Natural killer cell treated with Interleukin-12 subunit alpha and Interleukin-12 subunit beta and Interleukin-15 and Interleukin-18, amount 100 ng/mL, for 72 hours (primary cell): ENCODE data around the gene CD69. TPM values are rescaled to one million over a fixed set of nuclear protein-coding genes. Genes with fewer than 3 reads are reported as not detected.

Experiments used
- ATAC-seq, 2 donors: fragments of 150-1000 bp; cut with Tn5 transposase in 1 of 2; sonication (Bioruptor Pico), chemical (Tn5 transposase) in 1 of 2; 2 replicates each; pipeline ENCODE4 v1.10.0; 2021
- DNase-seq: peaks from one replicate; pipeline ENCODE4 v3.0.0; 2022; ENCODE audit warnings: low spot score
- H3K27ac Mint-ChIP-seq, 2 donors: 1 replicate in 1 of 2; 2 replicates in 1 of 2; pipeline ENCODE4 v1.8.0; 2022; ENCODE audit warnings: mixed read lengths in 2 of 2, mild to moderate bottlenecking in 1 of 2, moderate library complexity in 1 of 2
- H3K27me3 Mint-ChIP-seq, 2 donors: 1 replicate in 1 of 2; 2 replicates in 1 of 2; pipeline ENCODE4 v1.8.0; 2022; ENCODE audit warnings: mixed read lengths in 2 of 2
- H3K36me3 Mint-ChIP-seq: one replicate; pipeline ENCODE4 v1.8.0; 2022; ENCODE audit warnings: mixed read lengths
- H3K4me1 Mint-ChIP-seq, 2 donors: 1 replicate in 1 of 2; 2 replicates in 1 of 2; pipeline ENCODE4 v1.8.0; 2022; ENCODE audit warnings: low read depth in 2 of 2, mixed read lengths in 2 of 2, mild to moderate bottlenecking in 1 of 2
- H3K4me3 Mint-ChIP-seq: one replicate; pipeline ENCODE4 v1.8.0; 2022; ENCODE audit warnings: mixed read lengths
- H3K9me3 Mint-ChIP-seq: 2 replicates; pipeline ENCODE4 v1.8.0; 2022; ENCODE audit warnings: mixed read lengths
- total RNA-seq, 2 donors: library from RNA; stranded (reverse); gene quantifications; one replicate each; pipeline ENCODE4 v1.2.3, GENCODE V29; 2022

The CD69 gene
- total RNA-seq, 2 donors from 2014 or later: 53.6 to 55.6 TPM

DNA sequence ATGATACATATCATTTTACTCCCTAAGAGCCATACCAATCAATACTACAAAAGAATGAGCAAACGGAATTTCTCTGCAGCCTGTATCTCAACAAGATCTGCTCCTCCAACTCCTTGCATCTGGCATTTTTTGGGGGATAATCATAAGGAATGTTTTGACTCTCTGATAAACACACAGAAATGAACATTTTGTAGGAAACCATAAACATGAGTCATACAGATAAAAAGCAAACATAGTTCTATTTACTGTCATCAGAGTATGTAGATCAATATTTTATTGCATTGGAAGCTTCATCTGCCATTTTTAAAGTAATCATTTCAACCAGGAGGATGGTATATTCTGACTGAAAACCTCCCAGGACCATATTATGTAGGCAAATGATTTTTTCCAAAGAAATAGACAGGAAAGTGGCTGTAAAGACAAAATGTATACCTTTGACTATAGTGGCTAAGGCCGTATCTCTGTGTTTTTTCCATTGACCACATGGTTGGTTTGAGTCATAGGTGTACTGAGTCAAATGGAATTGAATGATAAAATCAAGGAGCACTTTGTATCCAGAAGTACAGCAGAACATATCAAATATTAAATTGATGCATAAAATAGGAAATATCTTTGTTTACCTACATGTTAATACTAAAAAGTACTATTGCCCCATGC lies 32.4 kb upstream of the CD69 start:
- DNase-seq (no peak), ATAC-seq (peak; percentile 34 to 66)
- Mint-ChIP-seq H3K27ac (peak overlapping the region; percentile 94 to 95), H3K36me3 (peaks cover 10% of the 10 kb centered on the region), H3K9me3 (peaks cover 3% of the 10 kb centered on the region), H3K4me3 (peak overlapping the region; percentile 90), H3K27me3 (no peaks in the 10 kb centered on the region), H3K4me1 (peaks cover 40 to 63% of the 10 kb centered on the region in 2 donors)

DNA sequence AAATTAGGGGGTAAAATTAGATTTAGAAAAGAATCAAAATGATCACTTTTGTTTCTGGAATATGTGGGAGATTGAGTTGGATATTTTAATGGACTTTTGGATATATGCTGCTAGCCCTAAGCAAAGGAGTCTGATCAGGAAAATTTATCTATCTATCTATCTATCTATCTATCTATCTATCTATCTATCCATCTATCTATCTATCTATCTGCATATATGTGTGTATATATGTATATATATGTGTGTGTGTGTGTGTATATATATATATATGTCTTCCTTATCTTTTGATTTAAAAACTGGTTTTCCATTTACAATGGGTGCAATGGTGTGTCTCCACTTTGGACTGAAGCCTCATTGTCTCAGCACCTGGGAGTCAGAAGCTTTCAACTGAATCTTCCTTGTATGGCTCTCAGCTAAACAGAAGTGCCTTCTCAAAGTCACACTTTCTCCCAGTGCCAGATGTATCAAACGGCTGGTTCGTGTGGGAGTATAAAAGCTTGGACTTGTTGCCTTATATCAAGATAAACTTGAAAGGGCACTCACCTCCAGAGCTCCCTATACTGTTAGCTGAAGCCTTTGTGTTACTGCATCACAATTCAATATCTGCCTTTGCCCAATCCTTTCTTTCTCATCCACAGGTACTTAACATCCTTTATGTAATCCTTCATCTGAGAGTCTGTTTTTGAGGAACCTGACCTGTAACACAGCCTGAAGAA lies 31.6 kb upstream of the CD69 start:
- peak overlapping the region; percentile 90 for H3K4me3 Mint-ChIP-seq
- peak overlapping the region; percentile 94 to 95 for H3K27ac Mint-ChIP-seq
- ATAC-seq: no peak
- no peak for DNase-seq
- H3K36me3 Mint-ChIP-seq: peaks cover 10% of the 10 kb centered on the region
- H3K4me1 Mint-ChIP-seq: peaks cover 41 to 68% of the 10 kb centered on the region in 2 donors
- H3K9me3 Mint-ChIP-seq: peaks cover 3% of the 10 kb centered on the region
- no peaks in the 10 kb centered on the region for H3K27me3 Mint-ChIP-seq

DNA sequence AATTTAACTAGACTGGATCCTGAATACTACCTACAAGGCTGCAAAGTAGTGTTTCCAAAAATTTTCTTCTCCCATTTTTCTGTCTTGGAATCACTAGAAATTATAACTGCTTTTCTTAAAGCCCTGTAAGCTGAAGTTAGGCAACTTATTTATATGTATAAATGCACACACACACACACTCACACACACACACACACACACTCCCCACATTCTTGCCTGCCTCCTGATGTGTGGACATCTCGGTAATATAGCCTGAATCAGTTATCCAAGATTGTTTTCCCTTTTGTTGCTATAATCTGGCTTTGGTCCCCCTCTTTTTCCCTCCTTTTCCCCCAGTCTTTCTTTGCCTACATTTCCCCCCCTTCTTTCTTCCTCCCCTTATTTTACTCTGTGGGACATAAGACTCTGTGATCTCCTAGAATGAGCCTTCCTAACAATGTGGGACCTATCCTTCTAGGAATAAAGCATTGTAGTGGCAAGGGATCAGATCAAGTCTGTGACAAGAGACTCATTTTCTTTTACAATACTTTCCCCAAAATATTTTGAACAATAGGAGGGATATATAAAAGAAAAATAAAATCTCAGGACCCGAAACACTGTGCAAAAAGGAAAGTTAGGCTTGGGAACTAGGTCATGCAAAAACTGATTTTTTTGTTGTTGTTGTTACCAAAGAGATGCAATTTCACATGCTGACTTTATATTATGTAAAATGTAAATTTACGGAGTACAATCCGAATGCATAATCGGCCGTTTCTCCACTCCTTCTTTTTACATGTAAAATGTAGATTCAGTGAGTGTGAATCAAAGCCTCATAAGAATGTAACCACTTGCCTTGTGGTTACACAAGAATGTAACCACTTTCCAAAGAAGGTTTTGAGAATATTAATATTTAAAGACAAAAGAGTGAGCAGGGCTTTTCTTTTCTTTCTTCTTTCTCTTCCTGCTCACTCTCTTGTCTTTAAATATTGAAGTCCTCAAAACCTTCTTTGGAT lies 26.3 kb upstream of the CD69 start:
- H3K36me3 Mint-ChIP-seq: peaks cover 6% of the 10 kb centered on the region
- peaks cover 6 to 24% of the 10 kb centered on the region in 2 donors for H3K4me1 Mint-ChIP-seq
- peak overlapping the region; percentile 83 for H3K4me3 Mint-ChIP-seq
- H3K27ac Mint-ChIP-seq: peak overlapping the region; percentile 64 to 82
- H3K27me3 Mint-ChIP-seq: no peaks in the 10 kb centered on the region
- ATAC-seq (no peak), DNase-seq (no peak)
- H3K9me3 Mint-ChIP-seq: peaks cover 3% of the 10 kb centered on the region

DNA sequence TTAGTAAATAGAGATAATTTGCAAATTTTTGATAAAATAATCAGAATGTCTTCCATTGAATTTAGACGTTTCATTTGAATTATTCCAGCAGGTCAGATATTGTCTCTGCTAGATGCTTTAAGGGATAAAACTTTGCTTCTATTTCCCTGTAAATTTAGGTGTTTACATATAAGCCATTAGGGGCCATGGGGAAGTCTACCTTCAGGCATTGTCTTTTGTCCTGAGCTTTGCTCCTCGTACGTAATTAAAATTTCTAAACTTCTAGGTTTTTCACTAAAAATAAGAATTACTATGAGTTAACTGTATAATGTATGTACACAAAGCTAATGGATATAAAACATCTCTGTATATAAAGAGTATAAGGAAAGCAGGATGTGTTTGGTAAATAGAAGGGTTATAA lies 24.1 kb upstream of the CD69 start:
- Mint-ChIP-seq H3K36me3 (no peaks in the 10 kb centered on the region), H3K4me3 (no peak overlapping the region), H3K4me1 (peaks cover 8 to 16% of the 10 kb centered on the region in 2 donors), H3K27ac (no peak overlapping the region), H3K9me3 (no peaks in the 10 kb centered on the region), H3K27me3 (no peaks in the 10 kb centered on the region)
- DNase-seq: no peak
- no peak for ATAC-seq

- Mint-ChIP-seq H3K4me1 (peaks cover 8 to 16% of the 10 kb centered on the region in 2 donors), H3K36me3 (no peaks in the 10 kb centered on the region), H3K9me3 (no peaks in the 10 kb centered on the region), H3K27me3 (no peaks in the 10 kb centered on the region), H3K4me3 (no peak overlapping the region), H3K27ac (no peak overlapping the region)
- ATAC-seq (no peak), DNase-seq (no peak)
These were observed 23.6 kb upstream of the CD69 start for GRCh38 chr12:9784326-9784725.

DNA sequence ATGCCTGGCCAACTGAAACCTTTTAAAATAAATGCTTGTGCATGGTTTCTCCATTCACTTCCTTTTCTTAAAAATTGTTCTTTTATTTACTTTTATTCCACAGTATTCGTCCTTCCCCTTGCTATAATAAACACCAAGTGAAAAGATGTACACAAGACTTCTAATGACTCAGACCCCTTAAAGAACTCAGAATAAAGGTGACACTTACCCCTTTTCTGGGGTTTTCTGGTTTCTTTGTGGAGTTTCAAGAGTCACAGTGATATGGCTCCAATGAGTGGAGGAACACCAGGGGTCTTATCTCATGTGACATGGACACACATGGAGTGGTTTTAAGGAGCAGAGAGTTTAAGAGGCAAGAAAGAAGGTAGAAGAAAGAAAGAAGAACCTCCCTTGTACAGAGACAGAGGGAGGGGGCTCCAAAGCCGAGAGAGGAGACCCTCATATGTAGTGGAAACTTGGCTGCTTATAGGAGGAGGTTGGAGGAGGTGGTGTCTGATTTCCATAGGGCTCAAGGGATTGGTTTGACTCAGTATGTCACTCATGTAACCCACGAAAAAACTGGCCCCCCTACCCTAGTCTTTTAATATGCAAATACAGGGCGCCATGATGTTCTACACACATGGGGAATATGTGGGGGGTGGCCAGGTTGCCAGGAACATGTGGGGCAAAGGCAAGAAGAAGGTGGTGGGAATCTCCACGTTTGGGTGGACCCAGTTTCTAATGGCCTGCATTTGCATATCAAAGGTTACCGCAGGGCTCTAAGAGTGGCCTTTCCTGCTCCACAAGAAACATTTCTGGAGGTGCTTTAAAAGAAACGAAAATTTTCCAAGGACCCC lies 22.1 kb upstream of the CD69 start:
- no peak for ATAC-seq

DNA sequence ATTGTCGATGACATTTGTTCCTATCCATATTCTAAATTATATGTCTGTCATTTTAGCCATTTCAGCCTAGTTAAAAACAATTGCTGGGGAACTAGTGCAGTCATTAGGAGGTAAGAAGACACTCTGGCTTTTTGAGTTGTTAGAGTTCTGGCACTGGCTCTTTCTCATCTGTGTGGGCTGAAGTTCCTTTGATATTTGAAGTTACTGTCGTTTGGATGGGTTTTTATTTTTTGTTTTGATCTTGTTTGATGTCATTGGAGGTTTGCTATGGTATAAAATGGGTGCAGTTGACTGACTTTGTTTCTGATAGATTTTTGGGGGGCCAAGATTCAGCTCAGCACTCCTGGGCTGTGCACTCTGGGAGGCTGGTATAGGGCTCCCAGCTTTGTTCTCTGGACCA lies 20.7 kb upstream of the CD69 start:
- H3K4me3 Mint-ChIP-seq: no peak overlapping the region
- peaks cover 5 to 9% of the 10 kb centered on the region in 2 donors for H3K4me1 Mint-ChIP-seq
- no peaks in the 10 kb centered on the region for H3K27me3 Mint-ChIP-seq
- H3K9me3 Mint-ChIP-seq: no peaks in the 10 kb centered on the region
- ATAC-seq (no peak), DNase-seq (no peak)
- H3K27ac Mint-ChIP-seq: peak overlapping the region in 1 of 2 donors; percentile 26
- no peaks in the 10 kb centered on the region for H3K36me3 Mint-ChIP-seq

More for the DNA sequence above, 22.1 kb upstream of the CD69 start:
- Mint-ChIP-seq H3K4me1 (peaks cover 9 to 12% of the 10 kb centered on the region in 2 donors), H3K36me3 (no peaks in the 10 kb centered on the region), H3K27ac (no peak overlapping the region), H3K9me3 (no peaks in the 10 kb centered on the region), H3K27me3 (no peaks in the 10 kb centered on the region), H3K4me3 (no peak overlapping the region)
- DNase-seq: no peak

DNA sequence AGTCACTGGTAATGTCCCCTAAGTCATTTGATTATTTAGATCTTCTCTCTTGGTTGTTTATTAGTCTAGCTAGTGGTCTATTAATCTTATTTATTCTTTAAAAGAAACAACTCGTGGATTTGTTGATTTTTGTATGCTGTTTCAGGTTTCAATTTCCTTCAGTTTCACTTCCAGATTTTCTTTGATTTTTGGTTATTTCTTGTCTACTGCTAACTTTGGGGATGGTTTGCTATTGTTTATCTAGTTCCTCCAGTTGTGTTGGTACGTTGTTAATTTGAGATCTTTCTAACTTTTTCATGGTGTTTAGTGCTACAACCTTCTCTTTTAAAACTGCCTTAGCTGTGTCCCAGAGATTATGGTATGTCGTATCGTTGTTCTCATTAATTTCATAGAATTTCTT lies 18.5 kb upstream of the CD69 start:
- Mint-ChIP-seq H3K4me3 (no peak overlapping the region), H3K27ac (peak overlapping the region in 1 of 2 donors; percentile 6), H3K27me3 (no peaks in the 10 kb centered on the region), H3K4me1 (peaks cover 23 to 25% of the 10 kb centered on the region in 2 donors), H3K9me3 (no peaks in the 10 kb centered on the region), H3K36me3 (no peaks in the 10 kb centered on the region)
- DNase-seq (no peak), ATAC-seq (no peak)

DNA sequence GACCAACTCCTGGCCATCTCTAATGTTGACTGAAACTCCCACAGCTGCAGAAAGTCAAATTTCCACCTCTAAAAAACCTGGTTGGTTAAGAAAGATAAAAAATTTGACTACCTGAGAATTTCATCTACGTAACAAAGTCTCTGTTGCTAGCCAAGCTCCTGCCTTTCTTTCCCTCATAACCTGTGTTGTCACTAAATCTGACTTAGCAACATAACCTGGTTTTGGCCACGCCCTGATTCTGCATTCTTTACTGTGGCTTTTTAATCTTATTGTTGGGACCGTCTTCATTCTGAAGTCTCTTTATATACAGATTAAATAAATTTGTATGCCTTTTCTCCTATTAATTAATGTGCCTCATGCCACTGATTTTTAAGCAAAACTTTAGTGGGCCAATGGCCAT lies 16.1 kb upstream of the CD69 start:
- no peak for DNase-seq
- ATAC-seq: no peak
- Mint-ChIP-seq H3K4me1 (peaks cover 34 to 41% of the 10 kb centered on the region in 2 donors), H3K27me3 (no peaks in the 10 kb centered on the region), H3K27ac (peak overlapping the region; percentile 1 to 64), H3K4me3 (no peak overlapping the region), H3K9me3 (no peaks in the 10 kb centered on the region), H3K36me3 (no peaks in the 10 kb centered on the region)

GRCh38 chr12:9773216-9773877 lies 12.6 kb upstream of the CD69 start:
- H3K9me3 Mint-ChIP-seq: no peaks in the 10 kb centered on the region
- H3K4me3 Mint-ChIP-seq: peak overlapping the region; percentile 22
- DNase-seq: no peak
- peak overlapping the region in 1 of 2 donors; percentile 45 for H3K27ac Mint-ChIP-seq
- no peaks in the 10 kb centered on the region for H3K36me3 Mint-ChIP-seq
- H3K4me1 Mint-ChIP-seq: peaks cover 34 to 63% of the 10 kb centered on the region in 2 donors
- no peak for ATAC-seq
- no peaks in the 10 kb centered on the region for H3K27me3 Mint-ChIP-seq

- peaks cover 44 to 65% of the 10 kb centered on the region in 2 donors for H3K4me1 Mint-ChIP-seq
- no peaks in the 10 kb centered on the region for H3K9me3 Mint-ChIP-seq
- ATAC-seq (no peak), DNase-seq (no peak)
- H3K4me3 Mint-ChIP-seq: peak overlapping the region; percentile 96
- peak overlapping the region; percentile 91 to 96 for H3K27ac Mint-ChIP-seq
- peaks cover 18% of the 10 kb centered on the region for H3K36me3 Mint-ChIP-seq
- H3K27me3 Mint-ChIP-seq: no peaks in the 10 kb centered on the region
These were observed 2.3 kb upstream of the CD69 start for GRCh38 chr12:9763025-9763424.

DNA sequence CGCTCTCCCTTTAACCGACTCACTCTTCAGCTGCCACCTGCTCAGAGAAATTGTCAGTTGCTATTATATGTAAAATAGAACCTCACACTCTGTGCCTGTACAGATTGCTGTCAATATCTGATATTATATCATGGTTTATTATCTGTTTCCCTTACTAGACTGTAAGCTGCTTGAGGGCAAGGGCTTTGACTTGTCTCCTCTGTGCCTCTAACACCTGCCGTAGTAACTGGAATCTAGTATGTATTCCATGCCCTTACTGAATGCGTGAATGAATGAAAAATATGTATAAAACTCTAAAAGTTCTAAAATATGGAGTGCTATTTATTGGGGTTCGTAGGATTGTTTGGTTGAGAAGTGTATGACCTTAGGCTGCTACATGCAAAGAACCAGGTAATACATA lies 1.7 kb upstream of the CD69 start:
- H3K36me3 Mint-ChIP-seq: peaks cover 25% of the 10 kb centered on the region
- peak overlapping the region; percentile 96 for H3K4me3 Mint-ChIP-seq
- ATAC-seq (no peak), DNase-seq (no peak)
- no peaks in the 10 kb centered on the region for H3K27me3 Mint-ChIP-seq
- peaks cover 47 to 65% of the 10 kb centered on the region in 2 donors for H3K4me1 Mint-ChIP-seq
- H3K27ac Mint-ChIP-seq: peak overlapping the region; percentile 91 to 96
- no peaks in the 10 kb centered on the region for H3K9me3 Mint-ChIP-seq
